ENCODE data around the gene H3-3A. TPM values are rescaled to one million over a fixed set of nuclear protein-coding genes. Genes with fewer than 3 reads are reported as not detected.
A peak's percentile ranks its signal among the peaks of the same experiment; 100 is the strongest.

Gene H3-3A
- total RNA-seq, 1 experiment from 2014 or later: 1,129 TPM

DNA sequence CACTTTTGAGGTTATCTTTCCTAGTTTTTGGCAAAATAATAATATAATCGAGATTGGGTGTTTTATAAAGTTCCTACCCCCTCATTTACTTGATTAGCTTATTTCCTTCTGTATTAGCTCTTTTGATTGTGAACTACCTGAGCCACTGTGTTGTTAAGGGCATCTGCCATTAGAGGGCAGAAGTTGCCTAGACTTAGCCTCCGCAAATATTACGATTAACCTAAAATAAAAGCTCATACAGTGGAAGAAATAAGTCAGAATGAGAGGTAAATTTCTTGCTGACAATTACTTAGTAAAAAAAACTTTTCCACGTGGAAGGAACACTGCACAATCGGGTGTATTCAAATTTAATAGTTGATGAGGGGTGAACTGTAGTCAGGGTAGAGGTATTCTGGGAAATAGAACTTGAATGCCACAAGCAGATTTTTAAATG lies 2.3 kb downstream of the H3-3A start:
- Histone ChIP-seq H2BK5ac (ENCODE audit: insufficient read length, low read length) (no peak overlapping the region), H4K5ac (ENCODE audit: insufficient read length, low read depth, low read length) (no peak overlapping the region), H3K27me3 (ENCODE audit: insufficient read depth, low read length) (no peaks in the 10 kb centered on the region), H3K4me2 (ENCODE audit: insufficient read depth, insufficient read length, low read length) (peak overlapping the region; percentile 81), H3K56ac (ENCODE audit: insufficient read length, low read depth, low read length) (no peak overlapping the region), H3K79me1 (ENCODE audit: insufficient read depth, low read depth, low read length, poor library complexity, severe bottlenecking) (peaks cover 2% of the 10 kb centered on the region), H3K27ac (ENCODE audit: insufficient read length, low read depth, low read length) (no peak overlapping the region), H3K23ac (ENCODE audit: insufficient read length, low read depth, low read length) (no peak overlapping the region), H3K14ac (ENCODE audit: insufficient read depth, low read length) (no peak overlapping the region), H2BK120ac (ENCODE audit: low read depth, low read length, poor library complexity, severe bottlenecking) (no peak overlapping the region), H2BK20ac (ENCODE audit: low read depth, low read length, poor library complexity, severe bottlenecking) (no peak overlapping the region), H3T11ph (ENCODE audit: low read length) (no peak overlapping the region), H4K20me1 (ENCODE audit: control insufficient read depth, insufficient read depth, insufficient read length) (no peaks in the 10 kb centered on the region), H3K4ac (ENCODE audit: low read depth, low read length) (no peak overlapping the region), H4K91ac (ENCODE audit: insufficient read length, low read depth, low read length) (no peak overlapping the region), H3K79me2 (ENCODE audit: insufficient read depth, low read length) (peaks cover 45% of the 10 kb centered on the region), H2AFZ (ENCODE audit: low read length) (no peak overlapping the region), H3K23me2 (ENCODE audit: insufficient read length, low read depth, low read length, poor library complexity, severe bottlenecking) (peaks cover 13% of the 10 kb centered on the region), H3K4me1 (ENCODE audit: insufficient read depth, low read length) (no peaks in the 10 kb centered on the region), H2BK15ac (ENCODE audit: low read depth, low read length) (no peak overlapping the region), H2BK12ac (ENCODE audit: insufficient read length, low read depth, low read length) (no peak overlapping the region), H3K18ac (ENCODE audit: insufficient read length, low read depth, low read length) (no peak overlapping the region), H3K9me3 (ENCODE audit: control insufficient read depth, low read depth, low read length) (no peaks in the 10 kb centered on the region), H2AK5ac (ENCODE audit: insufficient read length, low read length) (no peak overlapping the region), H4K8ac (replicated peaks; ENCODE audit: insufficient read length, low read depth, low read length) (no peak overlapping the region), H3K9ac (ENCODE audit: extremely low read depth, insufficient read length, low read length) (peak overlapping the region; percentile 45)
- no peak for DNase-seq
- H3K4me3 Mint-ChIP-seq: peak overlapping the region; percentile 88 to 100
- no peaks in the 10 kb centered on the region; the same call in 1 of the 2 replicates for H3K27me3 Mint-ChIP-seq (ENCODE audit: low read depth)
- WGBS (ENCODE audit: extremely low coverage, insufficient read length, low lambda C conversion rate): no CpG with 5 or more reads among the region's 5 CpGs
- TF ChIP-seq, protein P1, sequence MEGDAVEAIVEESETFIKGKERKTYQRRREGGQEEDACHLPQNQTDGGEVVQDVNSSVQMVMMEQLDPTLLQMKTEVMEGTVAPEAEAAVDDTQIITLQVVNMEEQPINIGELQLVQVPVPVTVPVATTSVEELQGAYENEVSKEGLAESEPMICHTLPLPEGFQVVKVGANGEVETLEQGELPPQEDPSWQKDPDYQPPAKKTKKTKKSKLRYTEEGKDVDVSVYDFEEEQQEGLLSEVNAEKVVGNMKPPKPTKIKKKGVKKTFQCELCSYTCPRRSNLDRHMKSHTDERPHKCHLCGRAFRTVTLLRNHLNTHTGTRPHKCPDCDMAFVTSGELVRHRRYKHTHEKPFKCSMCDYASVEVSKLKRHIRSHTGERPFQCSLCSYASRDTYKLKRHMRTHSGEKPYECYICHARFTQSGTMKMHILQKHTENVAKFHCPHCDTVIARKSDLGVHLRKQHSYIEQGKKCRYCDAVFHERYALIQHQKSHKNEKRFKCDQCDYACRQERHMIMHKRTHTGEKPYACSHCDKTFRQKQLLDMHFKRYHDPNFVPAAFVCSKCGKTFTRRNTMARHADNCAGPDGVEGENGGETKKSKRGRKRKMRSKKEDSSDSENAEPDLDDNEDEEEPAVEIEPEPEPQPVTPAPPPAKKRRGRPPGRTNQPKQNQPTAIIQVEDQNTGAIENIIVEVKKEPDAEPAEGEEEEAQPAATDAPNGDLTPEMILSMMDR (conservative IDR thresholded peaks at IDR 0.05): peak; percentile 59
- H3K36me3 Mint-ChIP-seq (ENCODE audit: insufficient read depth in 1 of 3, low read depth in 3 of 3): peaks cover 46 to 72% (median 70%) of the 10 kb centered on the region in 3 experiments
- peak overlapping the region in 2 of 3 experiments; percentile 23 to 85; a peak in 2 of 7 replicates for H3K27ac Mint-ChIP-seq
- H3K4me1 Mint-ChIP-seq: peaks cover 30 to 44% of the 10 kb centered on the region in 2 experiments
- peaks cover 0 to 7% of the 10 kb centered on the region in 2 experiments; a peak in 2 of 5 replicates for H3K9me3 Mint-ChIP-seq
